HG03045 (cell line): ENCODE results near the gene SUGCT.

ENCODE experiments used
- ATAC-seq: cut with Tn5 transposase; IDR thresholded peaks from one replicate; pipeline ENCODE4 v1.9.1; 2021; ENCODE audit warnings: mild to moderate bottlenecking, moderate library complexity; ENCODE audit not compliant: unreplicated experiment

Gene SUGCT

DNA sequence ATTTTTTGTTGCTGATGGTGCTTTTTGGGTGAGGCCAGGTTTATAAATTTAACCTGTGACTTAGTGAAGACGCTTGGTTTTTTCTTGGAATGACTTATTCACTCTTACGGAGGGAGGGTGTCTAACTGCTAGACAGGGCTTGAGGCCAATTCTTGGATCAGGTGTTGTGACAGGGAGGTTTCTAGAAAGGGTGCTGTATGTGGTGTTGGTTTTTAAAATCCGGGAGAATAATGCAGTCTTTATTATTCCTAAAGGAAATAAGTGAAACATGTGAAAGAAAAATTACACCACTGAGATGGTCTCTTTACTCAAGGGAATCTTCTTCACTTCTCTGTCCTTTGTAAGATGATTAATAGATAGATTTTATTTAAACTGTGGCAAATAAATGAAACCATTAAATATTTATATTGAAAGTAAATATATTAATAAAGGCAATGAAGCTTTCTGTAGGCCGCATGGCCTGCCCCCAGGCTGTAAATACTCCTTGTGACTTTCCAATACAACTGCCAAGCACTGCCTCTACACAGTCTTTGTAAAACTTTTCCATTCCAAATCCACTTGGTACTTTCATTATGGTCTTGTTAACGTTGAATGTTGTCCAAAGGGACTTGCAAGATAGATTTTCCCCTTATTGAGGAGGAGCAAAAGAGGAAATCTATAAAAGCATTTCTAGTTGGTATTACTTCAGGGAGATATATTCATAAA is 323.1 kb downstream of the SUGCT start:
- ATAC-seq, result no peak

DNA sequence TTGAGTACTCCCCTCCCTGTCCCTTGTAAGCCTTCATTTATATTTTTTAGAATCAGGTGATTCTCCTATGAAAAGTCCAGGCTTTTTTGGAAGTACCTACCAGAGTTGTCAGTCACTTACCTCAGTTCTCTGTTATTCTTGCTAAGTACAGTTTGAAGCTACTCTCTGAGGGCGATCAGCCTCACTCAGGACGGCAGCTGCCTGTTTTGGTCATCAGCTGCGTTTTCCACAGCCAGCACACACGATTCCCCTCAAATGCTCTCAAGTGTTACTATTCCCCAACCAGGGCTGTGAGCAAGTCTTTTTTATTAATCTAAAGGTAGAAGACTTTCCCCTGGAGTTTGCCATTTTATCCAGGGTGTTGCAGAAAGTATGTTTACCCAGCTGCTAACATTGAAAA is 328.6 kb downstream of the SUGCT start:
- no peak for ATAC-seq

DNA sequence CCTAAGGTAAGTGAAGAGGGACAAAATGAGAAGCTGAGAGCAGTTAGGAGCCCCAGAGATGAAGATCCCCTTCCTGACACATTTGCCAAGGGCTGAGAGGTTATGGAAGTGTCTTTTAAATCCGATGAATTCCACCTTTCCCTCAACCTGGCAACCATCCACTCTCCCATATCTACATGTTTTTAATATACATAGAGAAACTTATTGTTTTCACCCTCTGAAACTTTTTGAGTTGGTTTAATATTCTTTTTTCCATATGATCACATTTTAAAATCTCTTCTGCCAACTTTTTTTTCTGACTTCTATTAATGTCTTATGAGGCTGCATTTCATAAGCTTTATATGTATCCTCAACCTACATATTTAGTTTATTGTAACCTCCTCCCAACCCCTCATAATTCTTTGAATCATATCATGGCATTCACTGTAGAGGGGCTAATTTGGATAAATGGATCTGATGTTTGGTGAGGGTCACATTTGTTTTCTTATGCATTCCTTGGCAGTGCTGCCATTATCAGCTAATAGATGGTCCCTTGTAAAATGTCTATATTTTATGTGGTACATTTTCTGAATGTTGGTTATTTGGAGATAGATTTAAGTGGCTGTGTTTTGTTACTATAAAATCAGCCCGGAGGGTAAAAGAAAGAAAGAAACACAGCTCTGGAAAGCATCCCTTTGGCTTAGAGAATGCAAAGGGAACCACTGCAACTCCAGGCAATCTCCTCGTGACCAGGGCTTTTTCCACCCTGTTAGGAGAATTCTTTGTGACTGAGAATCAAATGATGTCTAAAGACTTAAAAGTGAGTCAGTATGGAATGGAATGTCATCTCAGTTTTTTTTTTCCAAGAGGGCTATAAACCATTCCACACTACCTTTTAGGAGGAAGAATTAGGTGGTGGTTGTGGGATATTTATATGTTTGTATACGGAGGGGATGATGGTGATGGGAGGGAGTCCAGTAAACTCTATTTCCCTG is 334.4 kb downstream of the SUGCT start:
- no peak for ATAC-seq

DNA sequence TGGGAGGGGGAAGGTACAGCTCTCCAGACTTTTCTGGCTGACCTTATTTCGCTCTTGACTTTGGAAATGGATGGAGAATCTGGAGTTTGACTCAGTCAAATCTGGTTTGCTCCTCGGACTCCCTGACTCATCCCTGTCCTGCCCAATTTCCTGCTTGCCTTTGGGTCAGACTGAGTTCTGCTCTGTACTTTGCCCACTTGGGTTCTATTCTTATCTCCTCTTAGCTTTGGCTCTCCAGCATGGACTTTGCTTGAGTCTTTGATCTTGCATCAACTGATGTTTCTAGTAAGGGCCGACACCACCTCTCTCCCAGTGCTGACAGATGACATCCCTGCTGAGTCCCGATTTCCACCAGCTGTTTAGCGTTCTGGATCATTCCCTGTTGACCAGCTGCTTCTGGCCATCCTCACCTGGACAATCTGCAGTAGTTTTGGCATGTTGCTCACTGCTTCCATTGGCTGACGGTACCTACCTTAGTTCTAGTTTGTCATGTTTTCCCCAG is 335.3 kb downstream of the SUGCT start:
- no peak for ATAC-seq

DNA sequence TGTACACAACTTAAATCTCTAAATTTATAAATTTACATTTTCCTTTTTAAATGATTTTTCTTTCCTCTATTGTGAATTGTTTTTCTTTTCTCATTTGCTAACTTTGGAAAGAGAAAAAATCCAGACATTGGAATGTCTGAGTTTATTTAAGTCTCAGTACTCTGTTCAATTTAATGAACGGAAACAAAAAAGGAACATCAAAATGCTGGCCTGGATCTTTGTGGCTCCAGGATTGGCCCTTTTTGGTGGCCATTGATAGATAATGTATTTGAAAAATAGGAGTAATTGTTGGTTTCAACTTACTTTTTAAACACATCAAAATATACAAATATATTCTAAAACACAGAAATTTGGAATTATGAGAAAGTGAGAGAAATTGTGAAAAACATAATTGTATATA is 336.0 kb downstream of the SUGCT start:
- ATAC-seq, result no peak

DNA sequence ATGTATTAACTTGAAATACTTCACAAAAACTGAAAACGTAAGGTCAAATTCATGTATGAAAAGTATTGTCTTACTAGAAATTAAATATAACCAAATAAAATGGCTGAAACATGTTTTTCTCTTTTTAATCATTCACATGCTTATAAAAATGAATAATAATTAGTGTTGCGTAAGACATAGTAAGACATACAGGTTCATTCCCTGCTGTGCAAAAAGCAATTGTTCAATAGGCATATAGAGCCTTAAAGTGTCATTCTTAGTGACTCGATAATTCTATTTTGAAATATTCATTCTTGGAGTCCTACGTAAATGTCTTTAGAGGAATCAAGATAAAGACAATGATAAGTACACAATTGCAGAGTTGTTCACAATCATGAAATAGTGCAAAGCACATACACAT is 337.1 kb downstream of the SUGCT start:
- no peak for ATAC-seq

DNA sequence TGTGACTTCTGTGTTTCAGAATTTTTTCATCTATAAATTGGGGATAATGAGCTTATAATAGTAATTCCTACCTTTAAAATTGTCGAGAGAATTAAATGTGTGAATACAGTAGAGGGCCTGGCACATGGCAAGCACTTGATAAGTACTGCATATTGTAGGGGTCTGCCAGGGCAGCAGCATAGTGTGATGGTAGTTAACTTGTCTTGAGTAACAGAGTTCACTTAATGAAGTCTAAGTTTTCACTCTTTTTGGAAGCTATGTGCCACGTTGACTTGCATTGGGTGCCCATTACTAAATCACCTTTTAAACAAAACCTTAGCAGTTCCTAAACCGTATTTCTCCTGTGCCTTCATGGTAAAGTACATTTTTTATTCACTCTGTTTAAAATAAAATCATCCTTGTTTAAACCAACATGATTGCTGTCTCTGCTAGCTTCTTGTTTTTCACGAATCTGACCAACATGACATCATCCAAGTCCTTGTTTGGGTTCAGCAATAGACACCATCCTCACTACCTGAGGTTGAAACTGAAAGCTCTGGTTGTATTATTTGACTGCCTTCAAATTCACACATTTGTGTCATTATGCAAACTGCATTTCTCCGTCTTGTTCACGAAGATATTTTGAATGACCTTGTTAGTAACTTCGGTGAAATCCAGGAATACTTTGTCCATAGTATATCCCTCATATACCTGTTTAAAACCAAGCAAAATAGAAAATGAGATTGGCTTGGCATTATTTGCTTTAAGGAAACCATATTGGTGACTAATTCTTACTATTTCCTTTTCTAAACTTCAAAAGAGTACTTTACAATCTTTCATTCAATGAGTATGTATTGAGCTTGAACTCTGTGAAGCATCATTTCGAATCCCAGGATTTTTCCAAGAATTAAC is 340.2 kb downstream of the SUGCT start:
- ATAC-seq, result peak; percentile 96

DNA sequence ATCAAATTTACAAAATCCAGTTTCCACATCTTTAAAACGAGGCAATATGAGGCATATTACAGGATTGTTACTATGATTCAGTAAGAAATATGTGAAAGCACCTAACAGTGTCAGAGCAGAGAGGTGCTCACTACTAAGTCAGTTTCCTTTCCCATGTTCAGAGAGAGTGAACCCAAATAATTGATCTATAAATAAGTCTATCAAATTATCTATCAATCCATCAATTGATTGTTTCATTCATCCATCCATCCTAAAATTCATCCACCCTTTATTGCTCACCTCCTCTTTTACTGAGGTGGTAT is 340.8 kb downstream of the SUGCT start:
- ATAC-seq, result no peak

DNA sequence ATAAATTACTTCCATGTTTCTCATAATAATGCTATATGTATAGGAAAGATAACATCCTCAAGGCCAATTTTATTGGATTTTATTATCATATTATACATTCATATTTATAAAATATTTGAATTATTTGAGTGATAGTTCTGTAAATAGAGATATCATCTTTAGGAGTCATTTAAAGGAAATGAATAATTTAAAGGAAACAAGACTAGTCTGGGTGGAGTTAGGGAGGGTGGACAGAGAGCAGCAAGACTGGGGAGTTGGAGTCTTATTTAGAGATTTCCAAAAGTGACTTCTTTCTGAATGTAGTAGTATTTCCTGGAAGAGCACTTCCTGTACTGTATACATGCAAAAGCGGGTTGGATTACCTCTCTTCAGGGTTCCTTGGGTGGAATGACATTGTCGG is 342.3 kb downstream of the SUGCT start:
- no peak for ATAC-seq

DNA sequence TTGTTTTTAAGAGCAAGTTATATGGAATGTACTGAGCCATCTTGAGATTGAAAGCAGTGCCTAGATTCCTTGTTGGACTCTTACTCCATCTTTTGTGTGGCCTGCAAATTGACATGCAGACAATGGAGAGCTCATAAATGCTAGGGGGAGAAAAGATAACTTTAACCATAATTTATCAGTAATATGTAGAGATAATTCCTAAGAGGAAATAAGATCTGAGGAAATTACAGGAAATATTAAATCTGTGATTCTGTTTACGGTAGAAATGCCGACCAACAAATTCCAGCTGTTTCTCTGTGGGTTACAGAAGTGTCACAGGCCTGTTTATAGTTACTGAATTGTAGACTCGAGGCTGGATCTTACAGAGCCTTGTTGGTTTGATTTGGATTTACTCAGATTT is 348.0 kb downstream of the SUGCT start:
- no peak for ATAC-seq

DNA sequence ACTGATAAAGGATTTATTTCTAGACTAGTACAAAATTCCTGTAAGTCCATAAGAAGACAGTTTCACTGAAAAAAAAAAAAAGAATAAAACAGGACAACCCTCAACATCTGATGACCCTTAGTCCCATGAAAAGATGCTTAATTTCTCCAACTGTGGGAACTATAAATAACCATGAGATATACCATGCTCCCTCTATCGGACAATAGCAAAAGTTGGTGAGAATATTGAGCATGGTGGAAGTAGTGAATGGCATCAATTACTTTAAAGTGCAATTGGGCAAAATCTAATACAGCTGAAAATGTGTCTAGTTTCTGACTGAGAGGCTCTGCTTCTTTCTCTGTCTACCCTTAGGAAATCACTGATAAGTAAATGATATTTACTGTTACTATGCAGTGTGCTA is 348.8 kb downstream of the SUGCT start:
- ATAC-seq, result no peak

DNA sequence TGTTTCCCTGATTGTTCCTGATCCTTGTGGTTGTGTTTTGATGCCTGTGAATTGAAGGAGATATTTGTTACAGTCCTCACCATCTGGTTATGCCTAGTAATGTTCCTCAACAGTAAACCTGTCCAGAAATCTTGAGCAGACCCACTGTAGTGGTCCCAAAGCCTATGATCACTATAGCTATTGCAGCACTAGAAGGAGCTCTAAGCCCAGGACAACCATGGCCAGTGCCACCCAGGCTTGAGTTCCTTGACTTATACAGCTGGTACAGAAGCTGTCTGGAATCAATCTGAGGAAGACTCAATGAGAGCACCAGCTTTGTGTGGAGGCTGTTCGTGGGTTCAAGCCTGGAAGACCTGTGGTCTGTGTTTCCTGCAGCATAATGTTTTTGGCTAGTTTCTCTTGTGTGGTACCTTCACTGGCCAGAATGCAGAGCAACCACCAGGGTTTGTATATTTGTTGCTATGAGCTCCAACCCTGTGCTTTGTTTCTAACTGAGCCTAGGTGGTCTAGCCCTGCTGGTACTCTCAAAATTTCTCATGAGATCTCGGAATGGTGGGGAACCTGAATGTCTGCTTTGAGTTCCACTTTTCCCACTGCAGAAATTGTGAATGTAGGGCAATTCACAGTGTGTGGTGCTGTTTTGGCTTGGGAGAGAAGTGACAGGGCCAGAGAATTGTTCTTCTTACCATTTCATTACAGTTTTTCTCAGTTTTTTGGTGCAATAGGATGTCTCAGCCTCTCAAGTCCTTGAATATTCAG is 355.2 kb downstream of the SUGCT start:
- ATAC-seq, result no peak

DNA sequence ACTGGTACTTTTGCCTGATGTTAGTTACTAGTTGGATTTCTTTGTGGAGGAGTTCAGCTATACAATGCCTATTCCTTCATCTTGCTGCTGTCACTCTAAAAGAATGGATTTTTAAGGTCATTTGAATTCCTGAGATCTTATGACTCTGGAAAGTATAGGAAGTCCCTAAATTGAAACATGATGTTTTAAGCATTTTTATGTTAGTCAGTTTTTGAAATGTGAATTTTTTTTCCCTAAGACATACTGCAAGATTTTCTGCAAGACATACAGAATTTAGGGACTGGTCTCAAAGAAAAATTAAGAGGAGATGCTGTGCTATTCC is 355.8 kb downstream of the SUGCT start:
- no peak for ATAC-seq

DNA sequence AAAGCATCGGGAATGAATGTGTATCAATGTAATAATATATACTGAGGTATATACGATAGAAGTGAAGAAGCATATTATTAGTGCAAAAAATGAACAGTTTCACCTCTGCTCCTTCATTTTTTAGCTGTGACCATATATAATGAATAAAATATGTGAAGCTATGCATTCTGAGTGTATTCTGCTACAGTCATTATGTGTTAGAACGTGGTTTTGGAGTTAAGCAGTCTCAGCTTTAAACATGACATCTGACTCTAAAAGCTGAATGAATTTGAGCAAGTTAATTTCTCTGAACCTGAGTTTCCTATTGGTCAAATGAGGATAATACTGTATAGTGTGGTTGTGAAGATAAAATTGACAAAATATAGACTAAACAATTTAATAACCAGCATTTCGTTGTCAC is 358.1 kb downstream of the SUGCT start:
- ATAC-seq, result no peak

DNA sequence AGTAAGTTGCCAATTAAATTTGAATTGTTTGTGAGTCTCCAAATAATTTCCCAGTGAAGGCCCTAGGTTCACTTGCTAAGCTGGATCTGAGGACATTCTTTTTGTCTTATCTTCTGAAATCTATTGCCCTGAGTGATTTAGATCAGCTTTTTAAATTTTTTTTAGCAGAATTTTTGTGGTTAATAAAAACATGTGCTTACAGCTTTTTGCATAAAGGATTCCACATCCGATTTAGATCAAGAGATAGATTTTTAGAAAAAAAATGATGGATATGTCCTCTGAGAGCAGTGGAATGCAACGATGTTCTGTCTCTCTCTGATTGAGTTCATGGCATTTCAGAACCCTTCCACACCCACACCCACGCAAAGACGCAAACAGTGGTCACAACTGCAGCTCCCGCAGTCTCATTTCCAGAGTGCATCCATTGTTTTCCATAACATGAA is 358.8 kb downstream of the SUGCT start:
- ATAC-seq, result no peak

DNA sequence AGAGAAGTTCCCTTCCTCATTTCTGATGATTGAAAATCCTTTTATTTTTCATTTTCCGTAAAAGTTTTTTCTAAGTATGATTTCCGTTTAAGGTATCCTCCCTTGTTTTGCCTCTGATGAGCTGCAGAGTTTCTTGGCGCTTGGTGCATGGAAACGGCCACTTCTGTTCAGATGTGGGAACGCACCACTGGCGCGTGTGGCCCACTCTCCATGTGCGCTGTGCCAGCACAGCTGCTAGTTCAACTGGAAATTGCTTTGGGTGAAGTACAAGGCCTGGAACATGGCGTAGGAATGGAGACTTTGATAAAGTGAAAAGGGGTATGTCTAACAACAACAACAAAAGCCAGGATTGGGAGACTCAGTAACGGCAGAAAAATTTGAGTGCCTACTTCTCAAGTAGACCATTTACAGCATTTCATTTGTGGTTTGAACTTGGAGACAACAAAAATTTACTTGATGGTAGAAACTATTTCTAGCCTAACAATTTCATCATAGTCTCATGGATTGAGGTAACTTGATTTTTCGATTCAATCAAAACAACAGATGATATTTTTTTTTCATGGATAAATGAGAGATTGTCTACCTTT is 364.2 kb downstream of the SUGCT start:
- no peak for ATAC-seq

DNA sequence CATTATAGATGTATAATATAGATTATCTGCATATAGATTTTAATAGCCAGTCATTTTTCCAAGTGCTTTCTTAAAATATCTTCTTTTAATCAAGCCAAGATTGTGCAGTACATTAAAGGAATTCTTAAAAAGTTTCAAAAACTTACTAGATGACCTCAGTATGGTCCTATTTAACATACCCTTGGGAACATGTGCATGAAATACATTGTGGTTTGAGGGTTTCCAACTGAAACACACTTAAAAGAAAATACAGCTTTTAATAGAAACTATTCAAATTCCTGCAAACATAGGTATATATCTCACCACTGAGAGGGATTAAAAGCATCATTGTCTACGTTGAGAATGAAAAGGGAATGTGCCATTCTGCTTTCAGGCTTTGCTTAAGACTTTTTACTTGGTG is 364.9 kb downstream of the SUGCT start:
- ATAC-seq, result no peak

DNA sequence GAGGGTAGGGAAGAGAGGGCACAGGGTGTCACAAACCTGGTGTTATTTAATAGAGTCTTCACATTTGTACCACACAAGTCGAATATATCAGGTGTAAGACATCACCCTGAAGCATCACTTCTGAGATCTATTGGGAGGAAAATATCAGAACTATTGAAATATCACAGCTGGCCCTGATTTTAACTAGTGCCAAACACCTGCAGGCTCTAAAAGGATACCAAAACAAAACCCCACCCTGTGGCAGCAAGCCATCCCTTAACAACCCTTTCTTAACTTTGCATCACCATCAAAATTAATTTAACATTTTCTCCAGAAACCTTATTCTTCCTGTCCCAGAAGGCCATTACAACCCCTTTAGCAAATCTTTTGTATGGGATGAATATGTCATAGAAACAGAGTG is 365.4 kb downstream of the SUGCT start:
- ATAC-seq, result no peak

DNA sequence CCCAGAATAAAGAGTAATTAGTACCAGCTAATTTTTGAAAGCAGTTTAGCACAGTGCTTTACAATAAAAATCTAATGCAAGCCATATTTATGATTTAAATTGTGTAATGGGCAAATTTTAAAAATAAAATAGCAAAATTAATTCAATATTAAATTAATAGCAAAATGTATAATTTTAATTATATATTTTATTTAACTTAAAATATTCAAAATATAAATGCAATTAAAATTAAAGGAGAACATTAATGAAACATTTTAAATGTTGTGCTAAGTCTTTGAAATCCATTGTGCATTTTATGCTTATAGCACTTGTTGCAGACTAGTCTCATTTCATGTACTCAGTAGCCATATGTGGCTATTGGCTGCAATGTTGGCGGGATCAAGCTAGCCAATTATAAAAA is 367.6 kb downstream of the SUGCT start:
- no peak for ATAC-seq

DNA sequence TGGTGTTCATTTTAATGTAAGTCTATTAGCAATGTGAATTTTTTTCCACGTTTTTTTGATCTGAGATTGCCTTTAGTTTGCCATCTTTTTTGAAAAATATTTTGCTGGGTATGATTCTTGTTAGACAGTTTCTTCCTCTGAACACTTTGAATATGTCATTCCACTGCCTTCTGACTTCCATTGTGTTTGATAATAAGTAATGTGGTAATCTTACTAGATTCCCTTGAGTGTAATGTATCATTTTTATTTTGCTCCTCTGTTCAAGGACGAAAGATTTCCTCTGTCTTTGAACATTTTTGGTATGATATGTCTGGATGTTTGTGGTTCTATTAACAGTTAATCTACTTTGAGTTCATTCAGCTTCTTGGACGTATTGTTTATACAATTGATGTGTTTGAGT is 371.4 kb downstream of the SUGCT start:
- ATAC-seq, result no peak
